Trophoblast cell (in vitro differentiated cells and primary cell): ENCODE results near the gene CTBP2.

Source experiments
- DNase-seq, 2 donors: peaks; one replicate each; pipeline ENCODE4 v3.0.0-alpha.2; 2016
- H2AFZ ChIP-seq: 2 replicates; pipeline ENCODE4 v1.6.1; 2013; ENCODE audit warnings: low read length, moderate library complexity, mild to moderate bottlenecking; ENCODE audit not compliant: insufficient read depth, poor library complexity
- H2AK5ac ChIP-seq: 2 replicates; pipeline ENCODE4 v1.6.1; 2013; ENCODE audit warnings: mild to moderate bottlenecking, low read length
- H2BK120ac ChIP-seq: 2 replicates; pipeline ENCODE4 v1.6.1; 2013; ENCODE audit warnings: low read length, mild to moderate bottlenecking, moderate library complexity; ENCODE audit not compliant: insufficient read depth, poor library complexity
- H2BK12ac ChIP-seq: 2 replicates; pipeline ENCODE4 v1.6.1; 2013; ENCODE audit warnings: mild to moderate bottlenecking, low read length, moderate library complexity
- H2BK5ac ChIP-seq: 2 replicates; pipeline ENCODE4 v1.6.1; 2013; ENCODE audit warnings: low read length, low read depth, moderate library complexity, mild to moderate bottlenecking; ENCODE audit not compliant: poor library complexity
- H3K14ac ChIP-seq: 2 replicates; pipeline ENCODE4 v1.6.1; 2013; ENCODE audit warnings: mild to moderate bottlenecking, low read length
- H3K18ac ChIP-seq: 2 replicates; pipeline ENCODE4 v1.6.1; 2013; ENCODE audit warnings: mild to moderate bottlenecking, low read length
- H3K23ac ChIP-seq: 2 replicates; pipeline ENCODE4 v1.6.1; 2013; ENCODE audit warnings: low read length
- H3K27ac ChIP-seq: 2 replicates; pipeline ENCODE4 v1.5.1; 2013; ENCODE audit warnings: low read depth, mild to moderate bottlenecking, inconsistent platforms, low read length, moderate library complexity
- H3K27me3 ChIP-seq: 2 replicates; pipeline ENCODE4 v1.6.1; 2013; ENCODE audit warnings: inconsistent platforms, mild to moderate bottlenecking, low read length, moderate library complexity; ENCODE audit not compliant: insufficient read depth
- H3K36me3 ChIP-seq, 2 experiments: 1 replicate in 1 of 2; 2 replicates in 1 of 2; pipeline ENCODE4 v1.6.1; 2013; ENCODE audit warnings: low read length in 2 of 2, mild to moderate bottlenecking in 2 of 2, moderate library complexity in 1 of 2; ENCODE audit not compliant: insufficient read depth in 2 of 2, control insufficient read depth in 1 of 2
- H3K4ac ChIP-seq: 2 replicates; pipeline ENCODE4 v1.6.1; 2013; ENCODE audit warnings: low read depth, mild to moderate bottlenecking, low read length, moderate library complexity
- H3K4me1 ChIP-seq, 2 experiments: 1 replicate in 1 of 2; 2 replicates in 1 of 2; pipeline ENCODE4 v1.6.1; 2013; ENCODE audit warnings: low read length in 2 of 2, mild to moderate bottlenecking in 2 of 2, moderate library complexity in 1 of 2; ENCODE audit not compliant: insufficient read depth in 2 of 2, control insufficient read depth in 1 of 2
- H3K4me2 ChIP-seq: 2 replicates; pipeline ENCODE4 v1.6.1; 2013; ENCODE audit warnings: inconsistent platforms, mild to moderate bottlenecking, low read length, moderate library complexity
- H3K4me3 ChIP-seq: 2 replicates; pipeline ENCODE4 v1.5.1; 2013; ENCODE audit warnings: mild to moderate bottlenecking, low read depth, low read length, inconsistent platforms
- H3K79me1 ChIP-seq: one replicate; pipeline ENCODE4 v1.6.1; 2013; ENCODE audit warnings: low read length
- H3K79me2 ChIP-seq: 2 replicates; pipeline ENCODE4 v1.6.1; 2013; ENCODE audit warnings: low read length, mild to moderate bottlenecking; ENCODE audit not compliant: control insufficient read depth, insufficient read depth, poor library complexity
- H3K9ac ChIP-seq: 2 replicates; pipeline ENCODE4 v1.6.1; 2013; ENCODE audit warnings: mild to moderate bottlenecking, low read length
- H3K9me3 ChIP-seq: 2 replicates; pipeline ENCODE4 v1.6.1; 2013; ENCODE audit warnings: low read depth, mild to moderate bottlenecking, control low read depth, inconsistent platforms, low read length; ENCODE audit not compliant: insufficient read depth
- H4K12ac ChIP-seq: 2 replicates; pipeline ENCODE4 v1.6.1; 2013; ENCODE audit warnings: low read depth, mild to moderate bottlenecking, low read length, moderate library complexity
- H4K8ac ChIP-seq: 2 replicates; pipeline ENCODE4 v1.6.1; 2013; ENCODE audit warnings: low read depth, mild to moderate bottlenecking, low read length, moderate library complexity
- H4K91ac ChIP-seq: one replicate; pipeline ENCODE4 v1.6.1; 2013; ENCODE audit warnings: low read depth, mild to moderate bottlenecking, low read length, moderate library complexity
- WGBS: extraction: QIAGEN DNeasy Blood & Tissue Kit; methylation state at CpG from one replicate; pipeline ENCODE4 v1.1.7; 2013; ENCODE audit warnings: missing lambda C conversion rate; ENCODE audit not compliant: insufficient read length, insufficient coverage; ENCODE audit errors: extremely low coverage; 5-methylcytosine and 5-hydroxymethylcytosine counted together

Gene CTBP2

GRCh38 chr10:125027871-125028869, 132.2 kb downstream of the CTBP2 start:
- Histone ChIP-seq H3K27me3 (no peaks in the 10 kb centered on the region), H3K79me2 (no peaks in the 10 kb centered on the region), H3K14ac (no peak overlapping the region), H3K9me3 (peaks cover 6% of the 10 kb centered on the region), H2BK120ac (no peak overlapping the region), H4K91ac (no peak overlapping the region), H2AFZ (no peak overlapping the region), H3K9ac (no peak overlapping the region), H3K79me1 (no peaks in the 10 kb centered on the region), H3K18ac (no peak overlapping the region), H2AK5ac (no peak overlapping the region), H3K36me3 (peaks cover 32 to 42% of the 10 kb centered on the region in 2 experiments), H3K4me2 (no peak overlapping the region), H4K12ac (no peak overlapping the region), H3K4ac (no peak overlapping the region), H2BK12ac (no peak overlapping the region), H3K23ac (no peak overlapping the region), H3K27ac (no peak overlapping the region), H4K8ac (no peak overlapping the region), H3K4me3 (no peak overlapping the region), H3K4me1 (peaks cover 0 to 6% of the 10 kb centered on the region in 2 experiments), H2BK5ac (no peak overlapping the region)
- no peak for DNase-seq
- no CpG with 5 or more reads among the region's 17 CpGs for WGBS

DNA sequence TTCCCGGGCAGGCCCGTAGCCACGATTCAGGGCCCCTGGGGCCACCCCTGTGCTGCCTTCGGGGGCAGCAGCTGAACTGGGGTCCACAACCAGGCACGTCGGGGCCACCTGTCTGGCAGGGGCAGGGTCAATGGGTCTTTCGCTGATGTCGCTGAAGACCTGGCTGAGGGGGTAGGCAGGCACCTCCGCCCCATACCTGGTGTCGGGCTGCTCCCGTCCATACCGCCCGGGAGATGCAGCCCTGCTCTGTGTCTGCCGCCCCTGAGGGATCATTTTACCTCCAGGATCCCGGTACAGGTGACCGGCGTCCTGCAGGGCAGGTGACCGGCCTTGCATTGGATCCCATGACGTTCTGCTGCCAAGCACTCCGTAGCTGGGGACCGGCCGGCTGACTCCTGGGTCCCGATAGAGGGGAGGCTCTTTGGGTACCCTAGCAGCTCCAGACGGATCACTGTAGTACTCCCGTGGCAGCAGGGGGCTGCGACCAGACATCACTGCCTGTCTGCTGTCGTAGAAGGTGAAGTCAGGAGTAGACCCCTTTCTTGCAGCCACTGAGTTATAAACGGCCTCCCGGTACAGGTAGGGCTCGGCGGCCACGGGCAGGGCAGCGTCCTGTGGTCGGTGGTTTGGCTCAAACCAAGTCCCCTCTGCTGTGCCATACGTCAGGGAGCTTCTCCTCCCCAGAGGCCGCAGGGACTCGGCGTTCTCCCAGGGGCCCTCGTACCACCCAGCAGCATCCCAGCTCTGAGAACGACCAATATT, 133.2 kb downstream of the CTBP2 start:
- H4K12ac ChIP-seq: no peak overlapping the region
- no peak overlapping the region for H3K4me2 ChIP-seq
- H3K18ac ChIP-seq: no peak overlapping the region
- no peak overlapping the region for H4K91ac ChIP-seq
- no peak overlapping the region for H3K27ac ChIP-seq
- no peak overlapping the region for H3K23ac ChIP-seq
- H2BK12ac ChIP-seq: no peak overlapping the region
- DNase-seq: no peak
- no peak overlapping the region for H3K14ac ChIP-seq
- WGBS: no CpG with 5 or more reads among the region's 40 CpGs
- peaks cover 32 to 40% of the 10 kb centered on the region in 2 experiments for H3K36me3 ChIP-seq
- H3K4me3 ChIP-seq: no peak overlapping the region
- no peaks in the 10 kb centered on the region for H3K79me2 ChIP-seq
- no peak overlapping the region for H2AK5ac ChIP-seq
- H4K8ac ChIP-seq: no peak overlapping the region
- H3K4ac ChIP-seq: no peak overlapping the region
- no peaks in the 10 kb centered on the region for H3K27me3 ChIP-seq
- H2BK120ac ChIP-seq: no peak overlapping the region
- no peaks in the 10 kb centered on the region for H3K4me1 ChIP-seq
- no peak overlapping the region for H3K9ac ChIP-seq
- peaks cover 6% of the 10 kb centered on the region for H3K9me3 ChIP-seq
- H2BK5ac ChIP-seq: no peak overlapping the region
- no peak overlapping the region for H2AFZ ChIP-seq
- H3K79me1 ChIP-seq: no peaks in the 10 kb centered on the region

- H2BK5ac ChIP-seq: no peak overlapping the region
- H3K36me3 ChIP-seq: peaks cover 37 to 44% of the 10 kb centered on the region in 2 experiments
- H2AFZ ChIP-seq: no peak overlapping the region
- H3K18ac ChIP-seq: no peak overlapping the region
- no peak overlapping the region for H3K4ac ChIP-seq
- H3K4me2 ChIP-seq: no peak overlapping the region
- H3K23ac ChIP-seq: no peak overlapping the region
- peaks cover 6% of the 10 kb centered on the region for H3K9me3 ChIP-seq
- WGBS: no CpG with 5 or more reads among the region's 51 CpGs
- H3K4me1 ChIP-seq: no peaks in the 10 kb centered on the region
- no peak overlapping the region for H2AK5ac ChIP-seq
- H3K14ac ChIP-seq: no peak overlapping the region
- DNase-seq: no peak
- H2BK120ac ChIP-seq: no peak overlapping the region
- no peaks in the 10 kb centered on the region for H3K79me1 ChIP-seq
- H3K27me3 ChIP-seq: no peaks in the 10 kb centered on the region
- no peak overlapping the region for H3K9ac ChIP-seq
- H3K4me3 ChIP-seq: no peak overlapping the region
- no peak overlapping the region for H2BK12ac ChIP-seq
- no peaks in the 10 kb centered on the region for H3K79me2 ChIP-seq
- no peak overlapping the region for H4K91ac ChIP-seq
- H4K12ac ChIP-seq: no peak overlapping the region
- H3K27ac ChIP-seq: no peak overlapping the region
- no peak overlapping the region for H4K8ac ChIP-seq
Measured at GRCh38 chr10:125026036-125026931, 134.1 kb downstream of the CTBP2 start.

GRCh38 chr10:125025341-125025740, 135.0 kb downstream of the CTBP2 start:
- Histone ChIP-seq H3K4me1 (no peaks in the 10 kb centered on the region), H3K4me2 (no peak overlapping the region), H4K8ac (no peak overlapping the region), H2BK5ac (no peak overlapping the region), H3K4ac (no peak overlapping the region), H3K79me1 (no peaks in the 10 kb centered on the region), H3K23ac (no peak overlapping the region), H2AFZ (no peak overlapping the region), H3K9ac (no peak overlapping the region), H3K4me3 (no peak overlapping the region), H3K18ac (no peak overlapping the region), H3K79me2 (no peaks in the 10 kb centered on the region), H3K9me3 (peaks cover 6% of the 10 kb centered on the region), H3K36me3 (peaks cover 43 to 45% of the 10 kb centered on the region in 2 experiments), H4K12ac (no peak overlapping the region), H2BK120ac (no peak overlapping the region), H3K27ac (no peak overlapping the region), H2AK5ac (no peak overlapping the region), H2BK12ac (no peak overlapping the region), H3K27me3 (no peaks in the 10 kb centered on the region), H4K91ac (no peak overlapping the region), H3K14ac (no peak overlapping the region)
- no peak for DNase-seq
- no CpG with 5 or more reads among the region's 12 CpGs for WGBS
